Measurements from ENCODE around the gene RASEF.

RASEF gene

GRCh38 chr9:83027153-83027891 is 35.6 kb downstream of the RASEF start:
- no peak overlapping the region for H3K4me3 ChIP-seq (ENCODE audit: low read length)
- no peak for TF ChIP-seq CTCF (conservative IDR thresholded peaks at IDR 0.05; ENCODE audit: low read depth, low read length)

GRCh38 chr9:83024506-83025125 is 38.3 kb downstream of the RASEF start:
- TF ChIP-seq CTCF (conservative IDR thresholded peaks at IDR 0.05; ENCODE audit: low read depth, low read length), result no peak
- no peak for DNase-seq (ENCODE audit: low read depth)
- H3K4me3 ChIP-seq (ENCODE audit: low read length), result no peak overlapping the region

More at GRCh38 chr9:83027153-83027891, 35.6 kb downstream of the RASEF start:
- DNase-seq (ENCODE audit: low read depth), result peak; percentile 87

GRCh38 chr9:83023151-83023550 is 39.8 kb downstream of the RASEF start:
- no peak overlapping the region for H3K4me3 ChIP-seq (ENCODE audit: low read length)
- no peak for TF ChIP-seq CTCF (conservative IDR thresholded peaks at IDR 0.05; ENCODE audit: low read depth, low read length)
- no peak for DNase-seq (ENCODE audit: low read depth)

GRCh38 chr9:83020864-83021263 is 42.1 kb downstream of the RASEF start:
- no peak for TF ChIP-seq CTCF (conservative IDR thresholded peaks at IDR 0.05; ENCODE audit: low read depth, low read length)
- DNase-seq (ENCODE audit: low read depth), result no peak
- no peak overlapping the region for H3K4me3 ChIP-seq (ENCODE audit: low read length)

GRCh38 chr9:83020327-83020726 is 42.6 kb downstream of the RASEF start:
- no peak overlapping the region for H3K4me3 ChIP-seq (ENCODE audit: low read length)
- no peak for DNase-seq (ENCODE audit: low read depth)
- TF ChIP-seq CTCF (conservative IDR thresholded peaks at IDR 0.05; ENCODE audit: low read depth, low read length), result no peak

- no peak for DNase-seq (ENCODE audit: low read depth)
- no peak overlapping the region for H3K4me3 ChIP-seq (ENCODE audit: low read length)
- no peak for TF ChIP-seq CTCF (conservative IDR thresholded peaks at IDR 0.05; ENCODE audit: low read depth, low read length)
Observed at GRCh38 chr9:83019246-83019645, 43.7 kb downstream of the RASEF start.

GRCh38 chr9:83015897-83016296 is 47.0 kb downstream of the RASEF start:
- no peak overlapping the region for H3K4me3 ChIP-seq (ENCODE audit: low read length)
- DNase-seq (ENCODE audit: low read depth), result no peak
- TF ChIP-seq CTCF (conservative IDR thresholded peaks at IDR 0.05; ENCODE audit: low read depth, low read length), result no peak
